Loucy (cell line): ENCODE data around the gene SLC19A1.

Experiments
- CTCF ChIP-seq: fragments of 200-600 bp; sonication (generic); conservative IDR thresholded peaks from 2 replicates; pipeline ENCODE4 v1.5.1; 2014; ENCODE audit warnings: mild to moderate bottlenecking, antibody characterized with exemption, low read length
- EZH2phosphoT487 ChIP-seq: fragments of 200-600 bp; IDR thresholded peaks from 2 replicates; pipeline ENCODE4 v1.6.1; 2018; ENCODE audit warnings: antibody characterized with exemption, mild to moderate bottlenecking, moderate library complexity, borderline replicate concordance

GRCh38 chr21:45453308-45453950 is 88.8 kb downstream of the SLC19A1 start:
- no peak for TF ChIP-seq EZH2phosphoT487
- TF ChIP-seq CTCF, result no peak
